Stimulated activated CD8-positive, alpha-beta memory T cell treated with anti-CD3 and anti-CD28 coated beads, Interleukin-15, amount 100 ng/mL, for 24 hours (primary cell): Measurements from ENCODE around the gene ITGB4.
"Not testable (repeated sequence)": the region's sequence is repeated elsewhere in the genome, so short reads cannot be mapped to it uniquely, and the experiment has no call there.

Experiments
- DNase-seq: peaks from one replicate; pipeline ENCODE4 v3.0.0-alpha.2; 2020; ENCODE audit warnings: low read depth

ITGB4 gene

DNA sequence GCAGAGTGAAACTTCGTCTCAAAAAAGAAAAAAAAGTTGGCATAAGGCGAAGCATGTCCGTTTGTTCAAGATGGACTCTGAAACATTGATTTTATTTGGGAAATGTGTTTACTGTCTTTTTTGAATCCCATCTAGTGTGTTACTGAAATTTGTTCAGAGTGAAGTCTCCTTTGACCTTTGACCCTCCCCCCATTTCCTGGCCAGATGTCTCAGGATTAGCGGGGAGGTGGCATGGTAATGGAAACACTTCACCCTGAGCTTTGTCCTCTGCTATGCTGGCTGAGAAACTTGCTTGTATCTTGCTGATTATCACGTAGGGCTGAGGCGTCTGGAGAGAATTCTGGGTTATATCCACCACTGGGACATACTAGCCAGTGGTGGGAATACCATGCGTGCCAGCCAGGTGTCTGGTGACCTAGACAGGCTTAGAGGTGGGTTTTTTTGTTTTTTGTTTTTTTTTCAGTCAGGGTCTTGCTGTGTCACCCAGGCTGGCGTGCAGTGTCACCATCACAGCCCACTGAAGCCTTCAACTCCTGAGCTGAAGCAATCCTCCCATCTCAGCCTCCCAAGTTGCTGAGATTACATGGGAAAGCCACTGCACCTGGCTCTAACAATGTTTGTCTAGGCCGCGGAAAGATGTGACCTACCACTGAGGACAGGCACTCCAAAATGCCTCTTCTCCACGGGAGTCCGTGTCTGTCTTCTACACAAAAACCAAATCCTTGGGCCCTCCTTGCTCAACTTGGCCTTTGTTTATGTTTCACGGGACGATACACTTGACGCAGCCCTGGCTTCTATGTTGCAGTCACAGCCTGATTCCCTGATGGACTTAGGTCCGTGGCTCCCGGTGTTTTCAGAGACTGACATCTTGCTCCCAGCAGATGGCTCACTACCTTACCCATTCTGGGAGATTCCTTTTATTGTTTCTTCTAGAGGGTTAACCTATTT lies 50.3 kb downstream of the ITGB4 start:
- no peak for DNase-seq

DNA sequence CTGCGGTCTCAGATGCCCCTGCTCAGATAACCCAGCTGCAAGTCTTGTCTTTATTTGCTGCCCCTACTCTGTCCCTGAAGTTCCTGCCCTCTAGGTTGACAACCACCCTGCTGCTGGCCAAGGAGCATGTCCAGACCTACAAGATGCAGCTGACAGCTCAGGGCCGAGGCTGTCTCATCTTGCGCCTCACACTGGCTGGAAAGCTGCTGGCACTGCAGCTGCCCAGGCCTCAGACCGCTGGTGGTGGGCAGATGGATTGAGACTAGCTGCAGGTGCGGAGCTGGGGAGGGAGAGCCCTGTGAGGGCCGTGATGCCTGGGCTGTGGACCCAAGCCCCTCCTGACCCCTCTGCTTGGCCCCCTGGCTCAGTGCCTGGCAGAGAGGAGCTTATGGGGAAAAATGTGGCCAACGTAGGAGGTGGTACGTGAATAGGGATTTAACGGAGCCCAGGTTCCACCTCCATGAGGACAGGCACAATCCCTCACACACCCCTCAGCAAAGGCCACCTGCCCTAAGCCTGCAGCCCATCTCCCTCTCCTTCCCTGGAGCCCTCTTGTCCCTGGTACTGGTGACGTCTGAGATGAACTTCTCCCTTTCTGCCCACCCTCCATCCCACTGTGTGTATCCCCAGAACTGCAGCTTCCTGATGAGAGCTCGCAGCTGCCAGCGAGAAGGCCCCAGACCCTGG lies 52.0 kb downstream of the ITGB4 start:
- no peak for DNase-seq

DNA sequence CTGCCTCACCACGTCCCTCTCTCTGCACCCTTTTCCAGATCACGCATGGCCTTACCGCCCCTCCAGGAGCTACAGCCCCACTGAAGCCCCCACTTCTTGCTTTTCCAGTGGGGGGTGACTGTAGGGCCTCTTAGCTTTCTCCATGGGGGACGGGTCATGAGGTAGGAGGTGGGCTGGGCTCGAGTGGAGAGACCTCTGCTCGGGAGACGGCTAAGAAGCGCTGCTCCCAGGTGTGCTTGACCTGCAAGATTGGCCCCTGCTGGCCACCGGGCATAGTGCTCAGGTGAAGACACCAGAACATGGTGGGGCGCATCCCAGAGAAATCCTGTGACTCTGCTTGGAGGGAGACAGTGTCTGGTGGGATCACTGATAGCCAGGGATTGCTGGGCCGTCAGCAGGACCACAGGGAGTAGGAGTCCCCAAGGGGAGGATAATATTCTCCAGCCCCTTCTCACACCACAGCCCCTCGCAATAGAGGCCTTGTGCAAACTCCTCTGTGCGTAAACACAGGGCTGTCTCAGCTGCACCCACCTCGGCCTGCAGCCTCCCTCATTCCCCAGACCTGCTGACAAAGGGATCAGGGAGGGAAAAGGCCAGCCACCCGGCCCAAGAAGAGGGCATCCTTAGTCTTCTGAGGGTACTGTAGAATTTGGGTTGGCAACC lies 52.7 kb downstream of the ITGB4 start:
- DNase-seq: no peak

DNA sequence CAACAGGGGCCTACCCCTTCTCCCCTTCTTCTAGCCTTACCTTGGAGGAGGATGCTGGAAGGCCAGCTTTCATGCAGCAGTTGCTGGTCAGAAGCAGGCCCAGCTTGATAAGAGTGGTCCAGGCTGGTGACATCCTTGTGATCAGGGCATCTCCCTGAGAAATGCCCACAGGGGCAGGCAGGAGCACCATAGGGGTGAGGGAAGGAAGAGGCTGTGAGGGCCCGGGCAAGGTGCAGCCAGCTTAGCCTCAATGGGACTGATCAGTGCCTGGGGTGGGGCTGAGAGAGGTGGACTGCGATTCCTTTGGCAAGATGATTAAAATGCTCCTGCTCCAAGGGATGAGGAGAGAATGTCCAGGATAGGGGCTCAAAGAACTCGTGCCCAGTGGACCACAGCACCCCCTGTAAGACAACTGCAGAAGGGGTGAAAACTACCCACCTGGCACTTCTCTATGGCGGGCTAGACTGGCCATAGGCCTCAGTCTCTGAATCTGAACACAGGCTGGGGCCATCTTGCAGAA lies 53.3 kb downstream of the ITGB4 start:
- no peak for DNase-seq

DNA sequence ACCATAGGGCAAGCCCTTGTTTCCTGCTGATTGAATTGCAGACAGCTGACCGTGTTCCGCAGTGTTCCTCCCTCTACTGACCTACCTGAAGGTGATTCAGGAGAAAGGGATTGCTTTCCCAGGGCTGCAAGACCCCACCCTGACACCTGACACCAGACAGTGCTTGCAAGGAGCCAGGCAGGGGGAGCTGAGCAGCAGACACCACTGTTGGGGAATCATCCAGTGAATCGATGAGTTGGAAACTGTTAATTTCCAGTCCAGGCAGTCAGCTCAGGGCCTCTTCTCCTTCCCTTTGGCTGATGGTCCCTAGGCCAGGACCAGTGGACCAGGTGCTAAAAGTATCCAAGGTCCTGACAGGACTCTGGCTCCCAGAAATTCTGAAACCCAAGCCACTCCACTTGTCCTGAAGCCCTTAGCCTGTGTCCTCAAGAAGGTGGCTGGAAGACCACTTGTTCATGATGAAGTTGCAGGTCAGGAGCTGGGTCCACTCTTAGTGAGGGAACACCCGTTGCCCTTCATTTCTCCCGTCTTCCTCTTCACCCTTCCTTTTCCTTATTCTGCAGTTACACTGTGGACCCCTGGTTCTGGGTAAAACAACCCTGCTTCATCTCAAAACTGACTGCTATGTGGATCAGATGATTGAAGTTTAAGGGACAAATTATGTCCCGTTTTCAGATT lies 53.9 kb downstream of the ITGB4 start:
- no peak for DNase-seq

DNA sequence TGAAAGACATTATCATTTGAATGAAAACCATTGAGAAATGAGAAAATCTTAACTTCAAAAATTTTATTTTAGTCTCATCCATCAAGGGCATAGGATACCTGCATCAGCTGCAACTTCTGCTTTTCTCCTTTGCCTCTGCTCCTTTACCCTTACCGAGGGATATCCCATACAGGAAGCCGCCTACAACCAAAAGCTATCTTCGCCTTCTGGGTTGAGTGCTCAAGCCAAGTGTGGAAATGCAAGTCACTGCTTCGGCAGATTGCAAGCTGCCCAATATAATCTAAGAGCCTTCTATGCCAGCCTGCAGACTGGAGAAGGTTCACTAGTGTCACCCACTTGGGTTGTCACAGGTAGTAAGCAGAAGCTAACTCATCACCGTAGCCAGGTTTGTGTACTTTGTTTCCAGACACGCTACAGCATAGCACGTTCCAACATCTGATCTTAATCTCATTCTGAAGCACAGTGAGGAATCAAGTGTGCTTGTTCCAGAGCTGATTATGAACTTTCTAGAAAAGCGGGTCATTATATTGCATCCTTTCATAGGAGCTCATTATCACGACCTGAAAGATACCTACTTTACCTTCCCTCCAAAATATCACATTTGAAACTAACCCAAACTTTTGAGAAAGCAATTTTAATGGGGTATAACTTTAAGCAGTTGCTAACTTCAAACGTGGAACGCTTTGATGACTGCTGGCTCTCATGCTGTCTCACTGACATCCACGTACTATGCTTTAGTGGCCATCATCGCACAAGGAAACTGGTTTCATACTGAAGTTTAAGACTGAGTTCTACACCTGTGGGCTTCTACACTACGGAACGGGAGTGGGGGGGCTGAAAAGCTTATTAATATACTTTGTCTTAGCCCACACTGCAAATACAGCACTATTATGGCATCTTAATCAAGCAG lies 55.4 kb downstream of the ITGB4 start:
- DNase-seq: no peak

DNA sequence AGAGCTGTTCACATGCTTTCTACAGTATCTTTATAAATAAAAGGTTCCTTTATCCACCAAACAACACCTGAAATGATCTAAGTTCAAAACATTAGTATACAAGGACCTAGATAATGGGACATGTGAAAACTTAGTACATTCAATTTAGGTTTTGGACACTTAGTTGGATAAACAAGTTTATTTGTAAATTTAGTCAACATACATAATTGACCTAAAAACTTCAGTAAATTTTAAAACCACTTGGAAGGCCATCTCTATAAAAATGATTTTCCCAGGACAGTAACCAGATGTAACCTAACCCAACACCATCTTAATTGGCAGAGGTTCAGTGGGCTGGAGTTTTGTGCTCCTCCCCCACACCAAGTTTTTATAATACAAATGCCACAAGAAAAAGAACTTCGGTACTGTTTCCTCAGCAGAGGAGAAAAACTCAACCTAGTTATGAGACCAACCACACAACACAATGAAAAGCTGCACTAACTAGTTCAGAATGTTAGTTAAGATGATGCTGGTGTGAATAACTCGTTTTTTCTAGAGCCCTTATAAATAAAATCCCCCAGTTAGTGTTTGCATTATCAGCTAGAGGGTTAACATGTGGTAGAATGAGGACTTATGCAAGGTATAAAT lies 56.1 kb downstream of the ITGB4 start:
- no peak for DNase-seq

DNA sequence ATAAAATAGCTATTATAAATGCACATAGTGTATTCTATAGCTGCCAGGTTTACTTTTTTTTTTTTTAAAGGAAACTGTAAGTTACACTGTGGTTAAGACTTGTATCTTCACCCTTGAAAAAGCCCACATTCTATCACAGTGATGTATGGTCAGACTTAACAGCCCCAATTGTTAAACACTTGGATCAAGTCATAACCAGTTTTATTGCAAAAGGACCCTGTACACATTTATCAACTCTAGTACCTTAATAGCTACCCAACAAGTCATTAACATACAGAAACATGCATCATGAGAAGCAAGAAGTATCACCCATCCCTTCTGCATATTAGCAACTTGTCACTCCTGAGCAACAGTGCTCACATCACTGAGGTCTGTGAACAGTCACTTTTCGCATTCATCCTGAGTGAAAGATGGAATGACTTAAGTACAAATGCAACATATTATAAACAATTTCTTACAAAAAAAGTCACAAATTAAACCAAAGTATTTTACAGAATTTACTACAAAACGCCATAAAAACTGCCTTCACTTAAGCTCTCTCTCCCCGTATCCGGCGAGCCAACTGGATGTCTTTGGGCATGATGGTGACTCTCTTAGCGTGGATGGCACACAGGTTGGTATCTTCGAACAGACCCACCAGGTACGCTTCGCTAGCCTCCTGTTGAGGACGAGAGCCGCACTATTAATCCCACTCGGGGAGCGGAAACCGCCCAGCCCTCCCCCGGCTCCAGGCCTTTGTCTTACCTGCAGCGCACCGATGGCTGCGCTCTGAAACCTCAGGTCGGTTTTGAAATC lies 57.0 kb downstream of the ITGB4 start:
- not testable (repeated sequence) for DNase-seq

DNA sequence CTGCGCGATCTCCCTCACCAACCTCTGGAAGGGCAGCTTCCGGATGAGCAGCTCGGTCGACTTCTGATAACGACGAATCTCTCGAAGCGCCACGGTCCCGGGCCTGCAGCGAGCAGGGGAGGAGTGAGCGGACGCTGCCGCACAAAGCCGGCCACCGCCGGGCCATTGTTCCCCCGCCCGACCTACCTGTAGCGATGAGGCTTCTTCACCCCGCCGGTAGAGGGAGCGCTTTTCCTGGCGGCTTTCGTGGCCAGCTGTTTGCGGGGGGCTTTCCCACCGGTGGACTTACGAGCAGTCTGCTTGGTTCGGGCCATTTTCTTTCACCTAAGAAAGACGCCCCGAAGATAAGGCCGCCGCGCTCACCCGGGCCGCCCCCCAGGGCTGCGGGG lies 57.6 kb downstream of the ITGB4 start:
- DNase-seq: no peak

DNA sequence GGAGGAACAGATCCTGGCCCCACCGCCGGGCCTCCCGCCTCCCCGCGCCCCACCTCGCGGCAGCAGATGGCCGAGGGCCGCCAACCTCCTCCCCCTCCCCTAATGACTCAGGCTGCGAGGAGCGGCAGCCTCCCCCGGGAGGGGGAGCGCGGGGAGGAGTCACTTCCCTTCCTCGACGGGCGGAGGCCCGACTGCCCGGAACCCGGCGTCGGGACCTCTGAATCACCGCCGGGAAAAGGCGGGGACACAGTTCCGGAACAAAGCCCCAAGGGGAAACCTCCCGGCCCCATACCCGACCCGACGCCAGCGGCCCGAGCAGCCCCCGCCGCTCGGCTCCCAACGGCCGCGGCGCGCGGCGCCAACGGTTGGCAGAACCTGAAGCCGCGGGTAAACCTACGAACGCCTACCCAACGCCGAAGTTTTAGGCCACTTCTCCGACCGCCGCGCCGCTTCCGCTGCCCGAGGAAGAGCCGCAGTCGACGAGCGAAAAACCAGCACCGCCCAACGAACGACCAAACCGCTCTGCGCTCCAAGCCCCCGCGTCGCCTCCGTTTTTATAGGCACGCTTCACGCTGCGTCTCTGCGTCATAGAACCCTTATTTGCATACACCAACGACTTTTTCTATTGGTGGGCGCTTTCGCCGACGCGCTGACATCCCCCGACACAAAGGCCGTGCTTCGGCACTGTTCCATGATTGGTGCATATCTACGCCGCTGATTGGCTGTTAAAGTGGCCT lies 58.2 kb downstream of the ITGB4 start:
- peak; percentile 80 for DNase-seq

DNA sequence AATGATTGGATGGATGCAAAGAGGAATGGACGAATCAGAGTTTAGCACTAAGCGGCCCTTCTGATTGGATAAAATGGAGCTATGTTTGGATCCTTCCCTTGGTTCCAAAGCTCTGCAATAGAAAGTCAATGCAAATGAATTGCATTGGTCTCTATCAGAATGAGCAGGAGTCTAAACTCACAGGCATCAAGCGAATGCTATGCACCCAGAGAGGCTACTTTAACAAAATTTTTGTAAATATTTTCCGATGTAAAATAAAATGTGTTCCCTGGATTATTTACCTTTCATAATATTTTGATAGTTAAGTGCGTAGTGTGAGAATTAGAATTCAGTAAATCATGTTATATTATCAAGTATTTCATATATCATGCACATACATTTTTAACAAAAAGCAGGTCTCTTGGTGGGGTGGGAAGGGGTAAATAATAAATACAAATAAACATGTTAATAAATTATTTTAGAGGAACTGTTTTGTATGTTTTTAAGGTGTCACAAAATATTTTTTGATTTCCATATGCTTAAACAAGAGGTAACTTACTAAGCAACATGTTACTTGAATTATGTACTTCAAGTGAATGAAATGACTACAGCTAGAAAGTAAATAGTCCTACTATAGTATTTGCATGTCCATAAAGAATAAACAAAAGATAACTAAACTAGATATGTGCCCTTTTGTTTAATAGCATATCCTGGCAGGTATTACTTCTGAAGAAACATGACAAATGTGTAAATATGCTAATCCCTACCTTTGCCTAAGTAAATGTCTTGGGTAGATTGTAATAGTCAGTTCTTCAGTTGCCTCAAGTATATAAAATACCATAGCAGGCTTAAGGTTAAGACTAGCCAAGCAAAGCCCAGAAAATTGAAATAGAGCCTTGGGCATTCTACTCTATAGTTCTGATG lies 59.0 kb downstream of the ITGB4 start:
- DNase-seq: no peak

DNA sequence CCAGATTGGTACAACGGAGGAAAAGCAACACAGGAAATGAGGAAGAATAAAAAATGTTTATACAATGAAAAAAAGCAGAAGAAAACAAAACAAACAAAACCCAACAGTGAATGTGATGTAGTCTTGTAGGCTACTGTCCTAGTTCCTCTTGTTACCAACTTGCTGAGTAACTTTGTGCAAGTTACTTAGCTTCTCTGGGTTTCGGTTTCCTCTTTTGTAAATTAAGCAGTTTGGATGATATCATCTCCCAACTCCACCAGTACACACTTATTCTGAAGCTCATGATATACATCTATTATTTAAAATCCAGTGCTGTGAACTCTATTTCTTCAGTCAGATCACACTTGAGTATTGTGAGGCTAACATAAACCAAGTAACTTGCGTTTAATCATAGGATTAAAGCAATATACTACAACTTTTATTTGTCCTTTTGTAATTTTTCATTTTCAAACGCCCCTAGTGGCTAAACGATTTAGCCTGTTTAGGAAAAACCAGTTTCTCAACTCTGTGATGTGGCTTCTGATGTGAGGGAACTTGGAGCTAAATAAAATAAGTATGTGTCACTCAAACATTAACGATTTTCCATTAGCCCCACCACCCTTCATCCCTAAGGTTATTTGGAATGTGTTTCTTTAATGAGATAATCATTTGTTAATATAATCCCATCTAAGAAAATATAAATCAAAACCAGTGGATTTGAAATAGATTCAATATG lies 62.0 kb downstream of the ITGB4 start:
- DNase-seq: no peak

DNA sequence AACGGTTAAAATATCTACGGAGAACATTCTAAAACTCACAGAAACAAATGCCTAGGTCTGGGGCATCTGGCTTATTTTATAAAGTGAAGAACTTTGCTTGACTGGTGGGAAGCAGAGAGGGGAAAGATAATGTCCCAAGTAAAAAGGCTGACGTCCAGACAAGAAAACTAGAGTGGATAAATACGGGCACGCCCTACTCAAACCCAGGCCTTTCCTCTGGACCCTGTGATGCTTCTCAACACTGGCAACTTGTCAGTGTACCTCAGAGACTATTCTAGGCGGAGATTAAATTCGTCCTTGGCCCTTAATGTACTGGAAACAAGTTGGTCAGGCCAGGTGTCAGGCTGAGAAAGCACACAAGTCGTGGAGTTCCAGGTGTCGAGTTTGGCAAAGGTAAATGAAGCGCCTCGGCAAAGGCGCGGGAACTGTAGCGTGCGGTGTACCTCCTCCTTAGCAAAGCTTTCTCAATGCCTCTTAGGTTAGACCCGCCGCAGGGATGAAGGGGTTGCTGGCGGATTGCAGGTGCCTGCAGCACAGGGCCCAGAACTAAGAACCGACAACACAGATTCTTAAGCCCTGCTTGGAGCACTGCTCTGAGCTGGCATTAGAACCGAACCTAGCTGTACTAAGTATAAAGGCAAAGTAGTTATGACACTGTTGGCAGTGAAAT lies 62.7 kb downstream of the ITGB4 start:
- DNase-seq: no peak

DNA sequence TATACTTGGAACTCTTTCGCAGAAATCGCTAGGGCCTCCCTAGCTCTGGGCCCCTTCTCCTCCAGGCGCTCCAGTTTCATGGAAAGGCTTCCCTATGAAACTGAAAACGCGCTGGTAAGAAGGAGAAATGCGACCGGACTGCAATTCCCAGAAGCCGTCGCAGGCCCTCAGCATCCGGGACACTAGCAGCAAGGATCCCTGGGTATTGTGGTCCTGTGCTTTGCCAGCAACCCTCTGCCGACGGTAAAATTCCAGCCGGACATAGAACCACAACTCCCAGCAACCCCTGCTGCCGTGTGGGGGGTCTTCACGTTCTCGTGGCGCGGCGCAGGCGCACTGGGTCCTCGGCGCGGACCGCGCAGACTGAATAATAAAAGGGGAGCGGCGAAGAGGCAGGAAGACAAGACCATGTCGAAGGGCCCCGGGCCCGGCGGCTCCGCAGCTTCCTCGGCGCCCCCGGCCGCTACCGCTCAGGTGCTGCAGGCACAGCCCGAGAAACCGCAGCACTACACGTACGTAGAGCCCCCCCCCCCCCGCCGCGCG lies 63.3 kb downstream of the ITGB4 start, which contains the start of gene UNK:
Gene UNK (plus strand): TSS at position 334 of the 543 bp plus-strand sequence. CDS start 75 bp downstream, at position 409.
- DNase-seq: peak; percentile 83

DNA sequence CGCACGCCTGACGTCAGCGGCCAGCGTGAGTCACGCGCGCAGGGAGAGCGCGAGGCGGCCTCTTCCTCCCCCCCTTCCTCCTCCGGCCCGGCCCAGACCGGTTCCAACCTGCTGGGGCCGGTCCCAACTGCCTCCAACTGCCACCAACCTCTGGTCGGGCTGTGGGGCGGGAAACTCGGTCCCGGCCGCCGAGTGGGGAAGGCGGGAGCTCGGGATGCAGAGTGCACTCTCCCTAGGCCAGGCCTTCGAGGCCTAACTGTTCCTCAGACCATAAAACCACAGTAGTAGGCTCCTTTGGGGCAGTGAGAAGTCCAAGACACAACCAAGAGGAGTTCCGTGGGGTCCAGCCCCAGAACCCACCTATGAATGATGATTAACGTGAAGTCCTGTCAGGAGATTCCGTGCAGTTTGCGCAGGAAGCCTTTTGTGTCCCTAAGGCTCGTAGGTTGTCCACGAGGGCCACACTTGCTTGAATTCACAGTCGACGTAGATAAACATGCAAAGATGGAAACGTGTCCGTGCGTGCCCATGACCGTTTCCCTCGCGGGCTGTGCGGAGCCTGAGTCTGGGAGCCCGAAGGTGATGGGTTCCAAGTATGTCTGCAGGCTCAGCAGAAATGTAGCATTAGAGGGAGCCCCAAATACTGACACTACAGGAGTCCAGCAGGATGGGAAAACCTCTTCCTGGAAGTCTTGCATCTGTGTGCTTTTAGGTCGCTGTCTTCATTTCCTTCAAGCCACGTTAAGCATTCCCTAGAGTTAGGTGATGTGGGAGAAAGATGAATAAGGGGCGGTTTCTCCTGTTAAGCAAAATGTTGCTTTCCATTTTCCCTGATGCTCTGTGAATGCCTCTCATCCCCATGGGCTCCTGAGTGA lies 64.0 kb downstream of the ITGB4 start:
- DNase-seq: peak; percentile 77
